HG03196 (cell line): ENCODE measurements around the gene NKD1.
"Not testable (repeated sequence)": the region's sequence is repeated elsewhere in the genome, so short reads cannot be mapped to it uniquely, and the experiment has no call there.

Experiments used
- ATAC-seq: cut with Tn5 transposase; IDR thresholded peaks from one replicate; pipeline ENCODE4 v1.9.1; 2021; ENCODE audit not compliant: unreplicated experiment

The NKD1 gene

DNA sequence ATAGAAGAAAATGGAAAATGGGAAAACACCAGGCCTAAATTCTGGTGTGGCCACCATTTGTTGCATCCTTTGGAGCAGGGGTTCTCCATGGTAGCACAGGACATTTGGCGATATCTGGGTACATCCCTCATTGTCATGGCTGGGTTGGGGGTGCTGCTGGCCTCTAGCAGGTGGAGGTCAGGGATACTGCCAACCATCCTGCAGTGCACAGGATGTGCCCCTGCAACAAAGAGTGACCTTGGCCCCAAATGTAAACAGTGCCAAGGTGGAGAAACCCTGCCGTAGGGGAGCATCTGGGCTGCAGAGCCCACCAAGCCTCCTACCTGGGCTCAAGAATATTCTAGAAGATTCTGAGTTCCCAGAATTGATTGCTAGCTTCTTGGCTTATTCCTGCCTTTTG lies 27.5 kb downstream of the NKD1 start:
- ATAC-seq: no peak

DNA sequence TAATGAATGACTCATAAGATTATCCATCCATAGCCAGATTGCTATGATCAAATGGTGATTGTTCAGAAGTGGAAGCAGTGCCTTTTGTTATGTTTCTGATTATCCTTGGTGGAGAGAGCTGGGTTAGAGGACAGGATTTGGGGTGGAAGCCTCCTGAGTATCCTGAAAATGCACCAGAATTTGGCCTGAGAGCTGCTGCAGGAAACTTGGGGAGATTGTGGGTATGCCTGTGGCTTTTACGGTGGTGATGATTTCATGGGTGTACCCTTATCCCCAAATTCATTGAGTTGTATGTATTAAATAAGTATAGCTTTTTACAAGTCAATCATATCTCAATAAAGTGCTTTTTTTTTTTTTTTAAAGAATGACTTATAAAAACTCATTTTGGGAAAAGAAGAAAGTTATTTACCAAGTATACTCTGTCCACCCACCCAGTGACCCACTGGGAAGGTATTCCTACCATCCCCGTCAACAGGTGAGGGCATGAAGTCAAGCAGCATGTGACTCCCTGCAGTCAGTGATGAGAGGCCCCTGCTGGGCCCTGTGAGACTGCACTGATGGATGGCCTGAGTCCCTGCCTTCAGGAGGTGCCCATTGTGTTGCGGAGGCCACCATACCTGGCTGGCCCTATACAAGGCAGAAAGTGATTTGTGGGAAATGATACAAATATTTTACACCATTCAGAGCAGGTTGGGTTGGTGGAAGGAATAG lies 28.4 kb downstream of the NKD1 start:
- ATAC-seq: no peak

DNA sequence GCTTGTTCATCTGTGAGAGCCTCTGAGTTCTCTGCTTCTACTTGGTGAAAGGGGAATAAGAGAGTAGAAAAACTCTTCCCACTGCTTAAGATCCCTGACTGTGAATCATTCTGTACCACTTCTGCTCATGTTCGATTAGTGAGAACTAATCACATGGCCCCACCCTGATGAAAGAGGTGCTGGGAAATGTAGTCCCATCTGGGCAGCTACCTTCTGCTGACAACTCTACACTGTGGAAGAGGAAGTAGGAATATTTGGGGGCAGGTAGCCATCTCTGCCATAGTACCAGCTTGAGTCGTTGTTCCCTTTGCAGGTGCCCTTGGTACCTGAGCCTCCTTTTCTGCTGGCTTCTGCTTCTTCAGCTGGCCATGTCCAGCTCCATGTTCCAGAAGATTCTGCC lies 29.9 kb downstream of the NKD1 start:
- ATAC-seq: no peak

DNA sequence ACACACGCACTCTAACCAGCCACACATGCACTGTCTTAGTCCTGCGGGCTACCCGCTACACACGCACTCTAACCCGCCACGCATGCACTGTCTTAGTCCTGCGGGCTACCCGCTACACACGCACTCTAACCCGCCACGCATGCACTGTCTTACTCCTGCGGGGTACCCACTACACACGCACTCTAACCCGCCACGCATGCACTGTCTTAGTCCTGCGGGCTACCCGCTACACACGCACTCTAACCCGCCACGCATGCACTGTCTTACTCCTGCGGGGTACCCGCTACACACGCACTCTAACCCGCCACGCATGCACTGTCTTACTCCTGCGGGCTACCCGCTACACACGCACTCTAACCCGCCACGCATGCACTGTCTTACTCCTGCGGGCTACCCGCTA lies 31.2 kb downstream of the NKD1 start:
- not testable (repeated sequence) for ATAC-seq

DNA sequence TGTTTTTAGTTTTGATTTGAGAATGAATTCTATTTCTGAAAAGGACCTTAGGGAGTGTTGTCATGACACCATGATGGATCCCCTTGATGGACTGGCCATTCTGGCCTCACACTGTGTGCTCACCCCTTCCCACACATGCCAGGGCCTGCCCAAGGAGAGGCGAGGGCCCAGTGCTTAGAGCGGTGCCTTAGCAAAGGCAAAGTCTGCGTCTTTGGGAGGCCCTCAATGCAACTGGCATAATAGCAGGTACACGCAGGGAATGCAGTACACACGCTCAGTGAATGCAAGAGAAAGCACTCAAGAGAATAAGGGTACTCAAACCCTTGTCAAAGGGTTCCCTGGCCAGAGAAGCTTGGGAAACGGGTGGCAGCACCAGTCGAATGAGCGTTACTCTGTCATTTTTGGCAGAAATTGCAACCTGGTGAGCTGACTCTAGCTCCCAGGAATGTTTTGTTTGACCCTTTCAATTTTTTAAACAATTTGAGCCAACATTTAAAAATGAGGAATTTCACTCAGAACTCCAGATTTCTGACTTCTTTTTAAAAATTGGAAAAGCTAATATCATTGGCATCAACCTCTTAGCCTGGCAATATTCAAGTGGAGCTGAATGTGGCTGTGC lies 32.1 kb downstream of the NKD1 start:
- no peak for ATAC-seq

DNA sequence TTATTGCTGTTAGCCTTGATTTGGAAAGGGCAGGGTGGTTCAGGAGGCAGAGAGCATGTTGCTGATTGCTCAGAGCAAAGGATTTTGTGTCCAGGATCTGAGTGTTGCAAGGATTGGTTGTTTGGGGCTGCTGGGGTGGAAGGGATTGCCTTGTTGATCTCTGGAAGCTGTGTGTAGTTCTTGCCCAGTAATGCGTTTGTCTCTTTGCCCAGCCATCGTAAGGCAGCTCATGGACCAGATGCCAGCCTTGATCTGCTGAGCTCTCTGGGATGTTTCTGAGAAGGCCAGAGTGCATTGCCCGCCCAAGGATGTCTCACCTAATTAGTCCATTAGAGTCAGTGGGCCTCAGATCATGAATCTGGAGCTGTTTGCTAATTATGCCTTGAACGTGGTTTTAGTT lies 33.6 kb downstream of the NKD1 start:
- no peak for ATAC-seq

DNA sequence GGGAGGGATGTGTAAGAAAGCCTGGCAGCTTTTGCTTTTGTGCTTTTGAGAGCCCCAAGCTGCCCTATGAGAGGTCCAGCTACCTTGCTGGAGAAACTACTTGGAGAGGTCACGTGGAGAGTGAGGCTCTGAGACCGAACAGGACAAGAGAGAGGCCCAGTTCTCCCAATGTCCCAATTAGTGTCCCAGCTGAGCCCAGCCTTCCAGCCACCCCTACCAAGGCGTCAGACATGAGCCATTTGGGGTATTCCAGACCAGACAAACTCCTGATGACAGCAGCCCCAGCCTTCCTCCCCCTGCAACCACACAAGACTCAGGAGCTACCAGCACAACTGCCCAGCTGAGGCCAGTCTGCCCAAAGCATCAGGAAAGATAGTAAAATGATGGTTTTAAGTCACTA lies 35.0 kb downstream of the NKD1 start:
- no peak for ATAC-seq

DNA sequence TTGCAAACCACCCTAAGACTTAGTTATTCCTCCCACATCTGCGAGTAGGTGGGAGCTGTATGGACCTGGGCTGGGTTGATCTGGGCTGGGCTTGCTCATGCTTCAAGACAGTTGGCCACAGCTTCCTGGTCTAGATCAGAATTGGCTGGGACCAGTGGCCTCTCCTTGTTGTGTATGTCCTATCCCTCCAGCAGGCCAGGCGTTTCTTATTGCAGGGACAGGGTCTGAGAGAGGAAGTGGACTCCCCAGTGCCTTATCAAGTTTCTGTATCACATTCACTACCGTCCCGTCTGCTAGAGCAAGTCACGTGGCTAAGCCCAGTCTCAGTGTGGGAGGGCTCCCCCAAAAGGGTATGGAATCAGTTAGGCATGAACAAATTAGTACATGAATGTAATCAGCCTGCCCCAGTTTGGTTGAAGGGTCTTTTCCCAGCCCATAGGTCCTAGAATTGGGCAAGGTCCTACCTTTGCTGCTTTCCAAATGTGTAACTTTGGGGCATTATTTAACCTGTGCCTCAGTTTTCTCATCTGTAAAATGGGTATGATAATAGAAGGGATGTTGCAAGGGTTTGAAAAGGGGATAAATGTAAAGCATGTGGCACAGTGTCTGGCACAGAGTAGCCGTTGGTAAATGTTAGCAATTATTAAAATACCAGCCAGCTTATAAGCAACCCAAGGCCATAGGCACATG lies 36.0 kb downstream of the NKD1 start:
- ATAC-seq: no peak

DNA sequence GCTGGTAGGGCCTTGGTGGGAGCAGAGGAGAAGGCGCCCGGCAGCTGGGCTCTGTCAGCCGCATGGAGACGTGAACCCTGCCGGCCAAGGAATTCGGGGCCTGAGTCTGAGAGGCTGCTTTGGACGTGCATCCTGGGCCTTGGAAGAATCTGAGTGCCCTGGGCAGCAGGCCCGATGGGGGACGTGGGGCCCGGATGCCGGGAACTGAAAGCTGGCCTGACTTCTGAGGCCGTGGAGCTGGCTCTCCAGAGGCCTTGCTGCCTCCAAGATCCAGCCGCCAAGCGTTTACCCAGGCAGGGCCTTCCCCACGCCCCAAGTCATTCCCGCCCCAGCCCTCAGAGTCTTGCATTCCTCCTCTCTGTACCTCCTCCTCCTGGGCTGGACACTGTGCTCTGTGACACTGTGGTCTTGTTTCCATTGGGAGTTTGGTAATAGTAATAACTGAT lies 37.2 kb downstream of the NKD1 start:
- ATAC-seq: no peak

DNA sequence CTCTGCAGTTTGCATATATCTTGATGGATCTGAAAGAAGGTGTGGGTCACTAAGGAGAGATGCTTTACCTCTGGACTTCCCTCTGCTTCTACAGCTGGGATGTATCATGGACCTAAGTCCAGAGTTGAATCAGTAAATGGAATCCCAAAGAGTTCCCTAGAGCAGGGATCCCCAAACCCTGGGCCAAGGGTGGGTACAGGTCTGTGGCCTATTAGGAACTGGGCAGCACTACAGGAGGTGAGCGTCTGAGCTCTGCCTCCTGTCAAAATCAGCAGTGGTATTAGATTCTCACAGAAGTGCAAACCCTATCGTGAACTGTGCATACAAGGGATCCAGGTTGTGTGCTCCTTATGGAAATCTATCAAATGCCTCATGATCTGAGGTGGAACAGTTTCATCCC lies 39.3 kb downstream of the NKD1 start:
- no peak for ATAC-seq

DNA sequence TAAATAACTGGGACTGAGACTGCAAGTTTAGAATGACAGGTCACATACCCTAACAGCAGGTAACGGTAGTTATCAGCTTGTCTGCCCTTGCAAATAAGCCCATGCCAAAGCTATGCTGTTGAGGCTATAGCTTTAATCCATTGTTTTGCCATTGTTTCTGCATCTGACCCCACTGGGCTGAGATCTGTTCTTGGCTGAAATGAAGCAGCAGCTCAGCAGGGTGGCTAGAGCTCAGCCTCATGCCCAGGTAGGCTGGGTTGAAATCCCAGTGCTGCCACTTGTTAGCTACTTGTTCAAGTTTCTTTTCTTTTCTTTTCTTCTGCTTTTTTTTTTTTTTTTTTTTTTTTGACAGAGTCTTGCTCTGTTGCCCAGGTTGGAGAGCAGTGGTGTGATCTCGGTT lies 40.1 kb downstream of the NKD1 start:
- ATAC-seq: no peak

DNA sequence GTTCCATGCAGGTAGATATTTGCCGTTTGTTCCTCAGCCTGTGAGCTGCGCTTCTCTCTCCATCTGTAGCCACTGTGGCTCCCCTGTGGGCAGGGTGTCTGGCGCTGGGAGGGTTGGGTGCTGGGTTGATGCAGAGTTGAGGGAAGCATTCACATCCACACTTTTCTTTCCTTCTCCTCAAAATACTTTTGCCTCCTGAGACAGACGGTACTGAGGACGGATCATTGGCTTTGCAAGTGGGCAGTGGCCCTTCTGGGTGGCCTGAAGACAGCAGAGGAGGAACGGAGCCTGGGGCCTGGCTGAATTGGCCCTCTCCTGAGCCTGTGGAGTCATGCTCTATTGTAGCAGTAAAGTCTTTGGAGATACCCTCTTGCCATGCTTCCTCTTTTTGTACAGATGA lies 43.0 kb downstream of the NKD1 start:
- ATAC-seq: no peak

DNA sequence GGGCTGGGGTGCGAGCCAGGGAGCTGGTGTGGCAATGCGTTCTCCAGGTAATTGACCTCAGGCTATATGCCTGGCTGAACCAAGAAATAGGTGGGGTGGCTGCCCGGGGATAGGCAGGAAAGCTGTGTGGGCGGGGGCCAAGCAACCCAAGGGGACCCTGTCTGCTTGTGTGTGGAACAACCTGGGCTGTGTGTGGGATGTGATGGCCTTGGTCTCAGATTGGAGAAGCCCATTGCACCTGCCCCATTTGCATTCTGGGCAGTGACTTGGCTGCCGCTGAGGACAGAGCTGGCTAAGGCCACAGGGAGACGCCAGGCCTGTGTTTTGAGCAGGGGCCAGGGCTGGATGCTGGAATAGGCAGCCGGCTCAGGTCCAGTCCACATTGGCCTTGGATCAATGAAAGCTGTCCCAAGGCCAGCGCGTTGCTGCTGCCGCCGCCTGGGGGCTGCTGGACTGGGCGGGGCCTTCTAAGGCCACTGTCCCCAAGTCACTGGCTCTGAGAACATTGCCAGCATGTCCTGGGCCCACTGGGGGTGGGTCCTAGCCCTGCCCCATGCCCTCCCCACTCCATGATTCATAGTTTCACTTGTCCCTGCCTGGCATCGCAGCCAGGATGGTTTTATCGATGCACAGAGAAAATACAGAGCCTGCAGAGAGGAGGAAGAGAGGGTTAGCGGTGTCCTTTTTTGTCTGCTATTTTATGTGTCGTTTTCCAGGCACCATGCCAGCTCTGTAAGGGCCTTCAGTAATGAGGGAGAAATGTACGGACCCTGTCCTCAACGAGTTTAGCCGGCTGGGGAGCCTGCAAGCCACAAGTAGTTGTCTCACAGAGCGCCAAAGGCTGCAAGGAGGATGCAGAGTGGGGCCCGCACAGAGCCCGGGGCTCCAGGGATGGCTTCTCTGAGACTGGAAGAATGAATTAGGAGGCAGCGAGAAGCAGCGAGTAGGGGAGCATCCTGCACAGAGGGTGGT lies 43.9 kb downstream of the NKD1 start:
- no peak for ATAC-seq

DNA sequence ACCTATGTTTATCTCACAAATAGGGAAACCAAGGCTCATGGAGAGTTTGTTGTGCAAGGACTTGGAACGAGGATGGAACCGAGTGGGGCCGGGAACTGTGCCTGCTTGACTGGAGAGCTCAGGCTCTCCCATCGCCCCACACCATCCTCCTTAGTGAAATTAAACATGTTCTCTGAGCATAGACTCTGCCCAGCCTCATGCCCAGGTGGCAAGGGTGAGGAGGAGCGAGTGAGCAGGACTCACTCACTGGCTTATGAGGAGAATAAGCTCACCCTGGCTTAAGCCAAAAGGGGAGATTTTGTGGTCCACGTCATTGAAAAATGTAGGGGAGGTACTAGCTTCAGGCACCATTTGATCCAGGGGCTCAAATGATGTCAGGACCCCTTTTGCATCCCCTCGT lies 44.8 kb downstream of the NKD1 start:
- ATAC-seq: no peak

DNA sequence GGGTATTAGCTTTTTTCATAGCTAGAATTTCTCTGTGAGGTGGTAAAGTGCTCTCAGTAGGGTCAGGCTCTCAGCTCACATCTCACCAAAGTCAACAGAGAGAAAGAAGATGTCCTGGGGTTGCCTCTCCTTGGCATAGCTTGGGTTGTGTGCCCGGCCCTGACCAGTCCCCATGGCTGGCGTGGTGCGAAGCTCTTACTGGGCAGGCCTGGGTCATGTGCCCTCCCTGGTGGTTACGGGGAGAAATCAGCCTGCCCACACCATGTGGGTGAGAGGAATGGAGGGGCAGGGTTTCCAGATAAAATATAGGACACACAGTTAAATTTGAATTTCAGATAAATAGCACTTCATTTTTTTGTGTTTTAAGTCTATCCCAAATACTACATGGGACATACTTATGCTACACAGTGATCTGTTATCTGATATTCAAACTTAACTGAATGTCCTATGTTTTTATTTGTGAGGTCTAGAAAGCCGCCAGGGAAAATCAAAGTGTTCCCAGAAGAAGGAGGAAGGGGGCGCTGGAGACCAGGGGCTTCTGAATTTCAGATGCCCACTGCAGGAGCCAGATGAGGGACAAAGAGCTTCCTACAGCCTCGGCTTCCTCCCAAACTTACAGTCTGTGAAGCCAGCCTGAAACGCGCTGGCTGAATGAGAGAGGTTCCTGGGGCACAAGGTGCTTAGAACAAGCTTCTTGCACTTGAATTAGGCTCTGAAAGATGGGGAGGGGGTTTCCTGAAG lies 45.4 kb downstream of the NKD1 start:
- no peak for ATAC-seq

DNA sequence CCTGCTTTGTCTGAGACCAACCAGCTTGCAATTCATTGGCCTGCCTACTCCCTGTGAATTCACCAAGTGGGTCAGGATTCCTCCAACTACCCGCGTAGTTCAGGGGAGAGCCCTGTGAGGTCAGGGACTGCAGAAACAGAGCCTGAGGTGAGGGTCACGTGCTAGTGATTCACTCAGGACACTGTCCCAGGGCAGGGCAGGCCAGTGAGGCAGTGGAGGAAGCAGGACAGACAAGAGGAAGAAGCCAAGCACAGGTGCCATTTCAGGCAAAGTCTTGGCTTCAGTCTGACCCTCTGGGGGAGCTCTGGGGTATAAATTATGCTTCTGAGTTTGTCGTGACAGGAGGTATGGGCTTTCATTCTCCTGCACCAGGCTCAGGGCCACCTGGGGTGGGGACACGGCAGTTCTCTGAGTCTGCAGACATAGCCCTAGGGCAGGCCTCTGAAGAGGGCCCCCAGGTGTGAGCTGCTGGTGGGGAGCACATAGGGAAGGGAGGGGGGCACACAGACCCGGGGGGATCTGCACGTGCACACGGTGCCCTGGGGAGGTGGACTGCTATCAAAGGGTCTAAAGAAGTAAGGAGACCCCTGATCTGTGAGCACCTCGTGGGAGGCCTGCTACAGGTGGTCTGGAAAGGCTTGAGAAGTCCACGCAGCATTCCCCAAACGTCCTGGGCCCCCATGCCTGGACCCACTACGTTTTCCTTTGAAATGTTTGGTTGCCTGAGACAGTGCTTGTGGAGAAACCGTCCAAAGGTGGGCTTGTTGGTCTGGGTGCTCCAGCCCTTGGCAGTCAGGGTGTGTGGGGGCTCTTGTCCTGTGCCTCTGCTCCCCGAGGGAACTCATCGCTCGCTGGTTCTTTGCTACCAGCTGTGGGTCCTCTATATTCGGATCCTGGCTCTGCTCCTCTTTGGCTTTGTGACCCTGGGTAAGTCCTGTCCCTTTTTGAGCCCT lies 46.4 kb downstream of the NKD1 start:
- no peak for ATAC-seq

DNA sequence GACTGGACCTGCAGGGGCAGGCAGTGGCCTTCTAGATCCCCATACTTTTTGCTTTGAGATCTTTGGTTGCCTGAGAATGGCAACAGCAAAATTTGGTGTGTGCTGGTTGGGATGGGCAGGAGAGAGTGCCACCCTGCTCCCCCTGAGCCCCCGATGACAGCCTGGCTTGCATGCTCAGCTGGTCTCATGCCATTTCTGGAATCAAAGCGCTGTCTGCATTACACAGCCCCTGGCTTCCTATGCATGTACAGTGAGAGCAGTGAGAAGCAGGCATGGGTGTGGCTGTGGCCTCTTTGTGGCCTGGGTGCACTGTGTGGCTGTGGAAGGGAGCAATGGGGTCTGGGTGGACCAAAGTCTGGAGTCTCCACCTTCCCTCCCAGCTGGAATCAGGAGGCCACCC lies 47.7 kb downstream of the NKD1 start:
- no peak for ATAC-seq

DNA sequence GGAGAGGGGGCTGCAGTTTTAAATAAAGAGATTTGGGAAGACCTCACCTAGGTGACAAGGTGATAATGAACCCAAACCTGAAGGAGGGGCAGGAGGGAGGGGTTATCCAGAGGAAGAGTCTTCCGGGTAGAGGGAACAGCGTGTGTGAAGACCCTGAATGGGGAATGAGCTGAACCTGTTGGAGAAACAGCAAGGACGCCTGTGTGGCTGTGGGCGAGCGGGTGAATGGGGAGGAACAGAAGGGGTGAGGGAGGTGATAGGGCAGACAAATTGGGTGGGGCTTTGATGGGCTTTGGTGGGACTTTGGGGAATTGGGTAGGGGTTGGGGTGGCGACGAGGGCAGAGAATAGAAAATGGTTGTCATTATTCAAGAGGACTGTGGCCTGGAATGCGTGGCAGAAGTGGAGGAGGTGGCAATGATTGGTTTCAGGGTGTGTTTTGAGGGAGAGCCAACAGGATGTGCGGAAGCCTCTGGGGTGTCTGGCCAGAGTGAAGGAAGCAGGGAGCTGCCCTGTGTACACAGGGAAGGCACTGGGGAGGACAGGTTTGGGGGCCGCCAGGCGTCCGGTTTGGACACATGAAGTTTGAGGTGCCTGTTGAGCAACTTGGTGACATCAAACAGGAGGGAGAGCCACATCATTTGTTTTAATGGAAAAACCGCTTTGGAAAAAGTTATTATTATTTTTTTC lies 48.7 kb downstream of the NKD1 start:
- no peak for ATAC-seq
